ENCODE measurements around the gene HAPLN2. TPM values are rescaled to one million over a fixed set of nuclear protein-coding genes. Genes with fewer than 3 reads are reported as not detected.
"Not testable (repeated sequence)": the region's sequence is repeated elsewhere in the genome, so short reads cannot be mapped to it uniquely, and the experiment has no call there.

Gene HAPLN2
- total RNA-seq, 1 experiment from 2014 or later: 1.2 TPM

DNA sequence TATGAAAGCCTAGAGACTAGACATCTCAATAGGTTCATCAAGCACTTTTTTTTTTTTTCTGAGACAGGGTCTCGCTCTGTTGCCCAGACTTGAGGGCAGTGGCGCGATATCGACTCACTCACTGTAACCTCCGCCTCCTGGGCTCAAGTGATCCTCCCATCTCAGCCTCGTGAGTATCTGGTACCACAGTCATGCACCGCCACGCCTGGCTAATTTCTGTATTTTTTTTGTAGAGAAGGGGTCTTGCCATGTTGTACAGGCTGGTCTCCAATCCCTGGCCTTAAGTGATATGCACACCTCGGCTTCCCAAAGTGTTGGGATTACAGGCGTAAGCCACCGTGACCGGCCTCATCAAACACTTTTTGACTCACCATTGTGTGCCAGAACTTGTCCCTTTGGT, 17.3 kb upstream of the HAPLN2 start:
- DNase-seq (ENCODE audit: low spot score): no peak
- ChIA-PET POLR2A (interaction anchor here (0.5 to 1.8 kb wide), 2 partner anchors 10 to 101 kb away, joined by 3 to 6 read pairs; partner anchors contain the start of genes MEF2D and NAXE), CTCF (interaction anchor here (0.6 to 5.5 kb wide), 19 partner anchors 10 to 156 kb away, joined by 3 to 27 read pairs (median 6); partner anchors contain the start of genes BCAN, HAPLN2, NAXE and TTC24)
- Mint-ChIP-seq H3K9me3 (no peaks in the 10 kb centered on the region), H3K4me3 (peak overlapping the region; percentile 94), H3K27ac (peak overlapping the region; percentile 98), H3K27me3 (ENCODE audit: low read depth) (no peaks in the 10 kb centered on the region), H3K36me3 (peaks cover 22% of the 10 kb centered on the region), H3K4me1 (peaks cover 13% of the 10 kb centered on the region)
- TF ChIP-seq, protein P1, sequence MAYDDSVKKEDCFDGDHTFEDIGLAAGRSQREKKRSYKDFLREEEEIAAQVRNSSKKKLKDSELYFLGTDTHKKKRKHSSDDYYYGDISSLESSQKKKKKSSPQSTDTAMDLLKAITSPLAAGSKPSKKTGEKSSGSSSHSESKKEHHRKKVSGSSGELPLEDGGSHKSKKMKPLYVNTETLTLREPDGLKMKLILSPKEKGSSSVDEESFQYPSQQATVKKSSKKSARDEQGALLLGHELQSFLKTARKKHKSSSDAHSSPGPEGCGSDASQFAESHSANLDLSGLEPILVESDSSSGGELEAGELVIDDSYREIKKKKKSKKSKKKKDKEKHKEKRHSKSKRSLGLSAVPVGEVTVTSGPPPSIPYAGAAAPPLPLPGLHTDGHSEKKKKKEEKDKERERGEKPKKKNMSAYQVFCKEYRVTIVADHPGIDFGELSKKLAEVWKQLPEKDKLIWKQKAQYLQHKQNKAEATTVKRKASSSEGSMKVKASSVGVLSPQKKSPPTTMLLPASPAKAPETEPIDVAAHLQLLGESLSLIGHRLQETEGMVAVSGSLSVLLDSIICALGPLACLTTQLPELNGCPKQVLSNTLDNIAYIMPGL (CRISPR knock-in tag; IDR thresholded peaks at IDR 0.05): no peak
- TF ChIP-seq ZNF121 (CRISPR knock-in tag; IDR thresholded peaks at IDR 0.05) (peak; percentile 88), NFE2L1 (CRISPR knock-in tag; IDR thresholded peaks at IDR 0.05) (no peak)
- peak; percentile 4; the same call in 1 of the 2 replicates for ATAC-seq

DNA sequence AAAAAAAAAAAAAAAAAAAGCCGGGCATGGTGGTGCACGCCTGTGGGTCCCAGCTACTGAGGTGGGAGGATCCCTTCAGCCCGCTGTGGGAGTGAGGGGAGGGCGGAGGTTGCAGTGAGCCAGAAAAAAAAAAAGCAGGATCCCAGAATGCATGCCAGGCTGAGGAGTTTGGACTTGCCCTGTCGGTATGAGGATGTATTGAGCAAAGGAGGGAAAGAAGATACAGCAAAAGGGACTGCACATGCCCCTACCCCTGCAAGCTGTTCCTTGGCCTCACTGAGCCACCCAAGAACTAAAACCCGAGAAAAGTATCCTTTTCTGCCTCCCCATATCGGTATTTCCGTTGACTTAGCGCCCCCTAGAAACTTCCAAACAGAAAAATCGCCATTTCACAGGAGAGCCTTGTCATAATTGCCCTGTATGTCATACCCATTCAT, 16.6 kb upstream of the HAPLN2 start:
- peak overlapping the region; percentile 94 for H3K4me3 Mint-ChIP-seq
- 0 out of 2 replicates have a peak overlapping the region, but pooled peaks have one; percentile 49 for H3K27ac Mint-ChIP-seq
- no peak for DNase-seq (ENCODE audit: low spot score)
- peak; percentile 24 for ATAC-seq
- no peaks in the 10 kb centered on the region for H3K27me3 Mint-ChIP-seq (ENCODE audit: low read depth)
- ChIA-PET CTCF (interaction anchor here (0.6 to 5.5 kb wide), 16 partner anchors 10 to 157 kb away, joined by 3 to 27 read pairs (median 6); partner anchors contain the start of genes BCAN, HAPLN2, NAXE and TTC24), POLR2A (interaction anchor here (1.8 kb wide), 1 partner anchor 11 kb away, joined by 6 read pairs; the partner anchor contains the start of gene NAXE)
- TF ChIP-seq ZNF423 (CRISPR knock-in tag; IDR thresholded peaks at IDR 0.05) (0 out of 2 replicates have a peak, but pooled peaks have one; percentile 2), MXD4 (CRISPR knock-in tag; IDR thresholded peaks at IDR 0.05; ENCODE audit: borderline replicate concordance) (no peak), JAZF1 (CRISPR knock-in tag; IDR thresholded peaks at IDR 0.05) (no peak), ZNF416 (CRISPR knock-in tag; IDR thresholded peaks at IDR 0.05) (no peak)
- peaks cover 13% of the 10 kb centered on the region for H3K4me1 Mint-ChIP-seq
- H3K9me3 Mint-ChIP-seq: no peaks in the 10 kb centered on the region
- H3K36me3 Mint-ChIP-seq: peaks cover 17% of the 10 kb centered on the region

DNA sequence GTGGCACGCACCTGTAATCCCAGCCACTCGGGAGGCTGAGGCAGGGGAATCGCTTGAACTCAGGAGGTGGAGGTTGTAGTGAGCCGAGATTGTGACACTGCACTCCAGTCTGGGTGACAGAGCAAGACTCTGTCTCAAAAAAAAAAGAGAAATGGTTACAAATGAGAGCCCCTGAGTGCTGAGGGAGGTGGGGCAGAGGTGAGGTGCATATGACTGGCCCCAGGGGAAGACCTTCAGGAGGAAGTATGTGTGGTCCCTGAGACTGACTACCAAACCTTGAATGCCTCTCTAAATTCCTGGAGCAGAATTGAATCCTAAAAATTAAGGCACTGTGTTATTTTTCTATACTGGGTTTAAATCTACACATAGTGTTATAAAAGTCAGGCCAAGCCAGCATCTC, 11.9 kb upstream of the HAPLN2 start:
- H3K36me3 Mint-ChIP-seq; H3K4me1 Mint-ChIP-seq; DNase-seq (ENCODE audit: low spot score); H3K9me3 Mint-ChIP-seq; H3K4me3 Mint-ChIP-seq; H3K27me3 Mint-ChIP-seq (ENCODE audit: low read depth); POLR2A ChIA-PET; H3K27ac Mint-ChIP-seq; ATAC-seq: not testable (repeated sequence)
- CTCF ChIA-PET: interaction anchor here (0.6 to 2.1 kb wide), 14 partner anchors 10 to 153 kb away, joined by 3 to 30 read pairs (median 5); partner anchors contain the start of genes BCAN, CRABP2, HAPLN2 and NAXE

DNA sequence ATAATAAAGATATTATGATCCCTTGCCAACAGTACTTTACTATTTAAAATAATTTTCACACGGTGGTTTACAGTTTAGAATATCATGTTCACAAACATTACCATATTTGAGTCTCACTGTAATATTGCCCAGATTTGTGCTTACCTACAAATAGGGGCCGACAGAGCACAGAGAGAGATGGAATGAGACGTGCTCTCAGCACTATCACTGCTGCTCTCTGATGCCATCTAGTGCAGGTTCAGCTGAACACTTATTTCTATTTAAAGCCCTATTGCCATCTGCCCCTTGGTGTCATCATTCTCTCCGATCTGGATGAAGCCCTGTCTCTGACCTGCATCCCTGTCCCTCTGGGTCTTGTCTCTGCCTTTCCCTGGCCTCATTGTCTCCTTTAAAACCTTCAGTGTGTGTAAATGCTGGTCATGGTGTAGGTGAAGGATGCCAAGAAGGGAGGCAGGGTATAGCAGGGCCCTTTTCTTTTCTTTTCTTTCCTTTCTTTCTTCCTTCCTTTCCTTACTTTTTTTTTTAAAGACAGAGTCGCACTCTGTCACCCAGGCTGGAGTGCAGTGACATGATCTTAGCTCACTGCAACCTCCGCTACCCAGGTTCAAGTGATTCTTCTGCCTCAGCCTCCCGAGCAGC, 11.1 kb upstream of the HAPLN2 start:
- POLR2A ChIA-PET: interaction anchor here (1.3 to 1.8 kb wide), 3 partner anchors 12 to 107 kb away, joined by 4 to 7 read pairs (median 6); partner anchors contain the start of genes MEF2D and NAXE
- H3K4me1 Mint-ChIP-seq: peaks cover 4% of the 10 kb centered on the region; the same call in 1 of the 2 replicates
- no peak overlapping the region for H3K27ac Mint-ChIP-seq
- TF ChIP-seq GABPB1 (CRISPR knock-in tag; IDR thresholded peaks at IDR 0.05): 0 out of 2 replicates have a peak, but pooled peaks have one; percentile 30
- no peak for TF ChIP-seq ZNF317 (CRISPR knock-in tag; IDR thresholded peaks at IDR 0.05; ENCODE audit: borderline replicate concordance, low read depth)
- TF ChIP-seq, protein P1 (CRISPR knock-in tag; IDR thresholded peaks at IDR 0.05): 0 out of 2 replicates have a peak, but pooled peaks have one; percentile 12
- DNase-seq (ENCODE audit: low spot score): peak; percentile 53
- H3K9me3 Mint-ChIP-seq: no peaks in the 10 kb centered on the region
- CTCF ChIA-PET: interaction anchor here (0.6 to 2.1 kb wide), 29 partner anchors 9 to 251 kb away, joined by 3 to 30 read pairs (median 4); partner anchors contain the start of genes BCAN, CRABP2, HAPLN2 and NAXE
- no peak overlapping the region for H3K4me3 Mint-ChIP-seq
- H3K27me3 Mint-ChIP-seq (ENCODE audit: low read depth): peaks cover 5% of the 10 kb centered on the region; the same call in 1 of the 2 replicates
- peak; percentile 97 for ATAC-seq
- H3K36me3 Mint-ChIP-seq: no peaks in the 10 kb centered on the region

DNA sequence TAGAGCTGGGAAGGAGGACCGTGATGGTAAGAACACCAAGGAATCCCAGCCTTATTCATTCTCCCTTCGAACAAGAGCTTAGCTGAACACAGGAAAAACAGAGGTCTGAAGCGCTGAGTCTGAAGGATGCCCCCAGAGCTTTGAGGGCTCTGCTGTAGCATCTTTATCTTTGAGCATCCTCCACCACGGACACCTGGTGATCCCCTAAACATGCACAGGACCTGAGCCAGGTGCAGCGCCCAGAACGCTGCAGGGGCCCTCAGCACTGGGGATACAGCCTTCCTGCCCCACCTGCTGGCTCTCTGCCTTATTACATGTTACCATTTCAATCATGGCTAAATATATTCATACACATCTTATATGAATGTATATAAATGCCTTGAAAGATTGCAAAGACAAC, 10.2 kb upstream of the HAPLN2 start:
- H3K27me3 Mint-ChIP-seq (ENCODE audit: low read depth): peaks cover 5% of the 10 kb centered on the region; the same call in 1 of the 2 replicates
- H3K4me3 Mint-ChIP-seq: no peak overlapping the region
- ATAC-seq (peak; percentile 65), DNase-seq (ENCODE audit: low spot score) (peak; percentile 60)
- peaks cover 4% of the 10 kb centered on the region; the same call in 1 of the 2 replicates for H3K4me1 Mint-ChIP-seq
- H3K9me3 Mint-ChIP-seq: no peaks in the 10 kb centered on the region
- CTCF ChIA-PET: interaction anchor here (0.6 to 2.1 kb wide), 21 partner anchors 9 to 252 kb away, joined by 3 to 30 read pairs (median 5); partner anchors contain the start of genes BCAN, HAPLN2, MEF2D and NAXE
- H3K27ac Mint-ChIP-seq: no peak overlapping the region
- POLR2A ChIA-PET: interaction anchor here (1.3 to 1.8 kb wide), 3 partner anchors 11 to 108 kb away, joined by 4 to 7 read pairs (median 6); partner anchors contain the start of genes MEF2D and NAXE
- no peaks in the 10 kb centered on the region for H3K36me3 Mint-ChIP-seq
- TF ChIP-seq ZNF263 (CRISPR knock-in tag; IDR thresholded peaks at IDR 0.05; ENCODE audit: low read depth): no peak
- no peak for TF ChIP-seq ZNF317 (CRISPR knock-in tag; IDR thresholded peaks at IDR 0.05; ENCODE audit: borderline replicate concordance, low read depth)
- TF ChIP-seq, protein P2, sequence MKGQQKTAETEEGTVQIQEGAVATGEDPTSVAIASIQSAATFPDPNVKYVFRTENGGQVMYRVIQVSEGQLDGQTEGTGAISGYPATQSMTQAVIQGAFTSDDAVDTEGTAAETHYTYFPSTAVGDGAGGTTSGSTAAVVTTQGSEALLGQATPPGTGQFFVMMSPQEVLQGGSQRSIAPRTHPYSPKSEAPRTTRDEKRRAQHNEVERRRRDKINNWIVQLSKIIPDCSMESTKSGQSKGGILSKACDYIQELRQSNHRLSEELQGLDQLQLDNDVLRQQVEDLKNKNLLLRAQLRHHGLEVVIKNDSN (CRISPR knock-in tag; IDR thresholded peaks at IDR 0.05): no peak
- TF ChIP-seq ERG (CRISPR knock-in tag; IDR thresholded peaks at IDR 0.05): no peak
- peak; percentile 68; the same call in 1 of the 2 replicates for TF ChIP-seq ZNF423 (CRISPR knock-in tag; IDR thresholded peaks at IDR 0.05)
- no peak for TF ChIP-seq IRF2 (CRISPR knock-in tag; IDR thresholded peaks at IDR 0.05; ENCODE audit: borderline replicate concordance, low read depth)
- no peak for TF ChIP-seq FOXJ3 (CRISPR knock-in tag; IDR thresholded peaks at IDR 0.05; ENCODE audit: borderline replicate concordance)
- TF ChIP-seq MXD4 (CRISPR knock-in tag; IDR thresholded peaks at IDR 0.05; ENCODE audit: borderline replicate concordance): no peak
- TF ChIP-seq EMX1 (CRISPR knock-in tag; IDR thresholded peaks at IDR 0.05): no peak
- TF ChIP-seq RORB (CRISPR knock-in tag; IDR thresholded peaks at IDR 0.05): no peak
